Stomach (tissue), 9 donors: ENCODE measurements around the gene ECD. TPM values are rescaled to one million over a fixed set of nuclear protein-coding genes. Genes with fewer than 3 reads are reported as not detected.

Experiments used
- DNase-seq, 2 donors: peaks; one replicate each; pipeline versions ENCODE4 v3.0.0 to v3.0.0-alpha.2; 2013 to 2019
- H3K27ac ChIP-seq, 5 donors: fragments of 200-600 bp in 4 of 5; sonication (generic) in 4 of 5; one replicate each; pipeline ENCODE4 v1.5.1; 2013 to 2019; ENCODE audit warnings: mild to moderate bottlenecking in 1 of 5, moderate library complexity in 1 of 5
- H3K27me3 ChIP-seq, 3 donors: fragments of 200-600 bp; sonication (generic); one replicate each; pipeline ENCODE4 v1.5.1; 2017 to 2019; ENCODE audit warnings: mixed run types in 1 of 3
- H3K36me3 ChIP-seq, 4 donors: fragments of 200-600 bp; sonication (generic); 1 replicate in 3 of 4; 2 replicates in 1 of 4; pipeline ENCODE4 v1.5.1; 2016 to 2019
- H3K4me1 ChIP-seq, 4 donors: fragments of 200-600 bp; sonication (generic); one replicate each; pipeline ENCODE4 v1.5.1; 2016 to 2019
- H3K4me3 ChIP-seq, 4 donors: fragments of 200-600 bp; sonication (generic) in 3 of 4; one replicate each; pipeline ENCODE4 v1.5.1; 2016 to 2019; ENCODE audit warnings: mild to moderate bottlenecking in 1 of 4
- H3K9me3 ChIP-seq, 4 donors: fragments of 200-600 bp; sonication (generic); one replicate each; pipeline ENCODE4 v1.5.1; 2016 to 2019
- CTCF ChIP-seq, 7 experiments: fragments of 450-650 bp in 4 of 7; fragments of 200-600 bp in 3 of 7; sonication (generic) in 3 of 7; IDR thresholded peaks; one replicate each; pipeline ENCODE4 v1.5.1; 2016 to 2019; ENCODE audit warnings: antibody characterized with exemption in 7 of 7, control low read depth in 2 of 7, mild to moderate bottlenecking in 1 of 7
- EP300 ChIP-seq: sonication (generic); formaldehyde crosslinking; IDR thresholded peaks from one replicate; pipeline ENCODE4 v1.6.1; 2017; ENCODE audit warnings: antibody characterized with exemption
- POLR2A ChIP-seq, 4 donors: fragments of 450-650 bp; IDR thresholded peaks; one replicate each; pipeline ENCODE4 v1.6.1; 2016; ENCODE audit warnings: antibody characterized with exemption in 4 of 4, control low read depth in 2 of 4, mild to moderate bottlenecking in 1 of 4, moderate library complexity in 1 of 4
- POLR2AphosphoS5 ChIP-seq, 3 donors: sonication (generic); formaldehyde crosslinking; IDR thresholded peaks; one replicate each; pipeline ENCODE4 v1.6.1; 2016; ENCODE audit warnings: antibody characterized with exemption in 3 of 3
- WGBS, 5 donors: extraction: QIAGEN DNeasy Blood & Tissue Kit in 3 of 5; methylation state at CpG; one replicate each; pipeline versions ENCODE4 v1.1.5 to v1.1.7; 2013 to 2018; 5-methylcytosine and 5-hydroxymethylcytosine counted together
- intact Hi-C: fragments of 100-400 bp; cut with DNase I; formaldehyde crosslinking; loops from one replicate; pipeline ENCODE4 v1.15.1; 2023; ENCODE audit warnings: low total_unique reads
- polyA plus RNA-seq, 3 donors: library from polyadenylated mRNA; stranded (reverse); fragments of 200-250 nt; gene quantifications; one replicate each; pipeline ENCODE4 v1.2.3, GENCODE V29; 2013
- total RNA-seq, 5 donors: library from RNA; depleted of rRNA; stranded (reverse); fragments of >200 nt; gene quantifications; one replicate each; pipeline versions ENCODE4 v1.1.0 to v1.2.3, GENCODE V29; 2014 to 2016
- donor health status: healthy with polysubstance abuse.
- donor health status: Bipolar disorder and iron deficiency.
- donor health status: healthy.

The ECD gene
- total and polyA plus RNA-seq, 8 donors = 4.1 to 72.8 (median 11.1) TPM

GRCh38 chr10:73141603-73142002 is 26.2 kb downstream of the ECD start:
- no peak overlapping the region for H3K27ac ChIP-seq
- DNase-seq = no peak
- intact Hi-C loops = no loop called here
- H3K4me1 ChIP-seq = no peaks in the 10 kb centered on the region
- H3K27me3 ChIP-seq = no peaks in the 10 kb centered on the region
- 84 to 92% (median 88%) methylated on average over 3 of the region's 3 CpGs for WGBS, 5 donors
- peaks cover 70 to 100% (median 100%) of the 10 kb centered on the region in 4 donors for H3K36me3 ChIP-seq
- H3K4me3 ChIP-seq = no peak overlapping the region
- no peaks in the 10 kb centered on the region for H3K9me3 ChIP-seq
- TF ChIP-seq POLR2A (IDR thresholded peaks at IDR 0.05) (no peak), CTCF (IDR thresholded peaks at IDR 0.05) (no peak), EP300 (no peak), POLR2AphosphoS5 (IDR thresholded peaks at IDR 0.05) (no peak)

GRCh38 chr10:73139251-73139650 is 28.6 kb downstream of the ECD start:
- no peak overlapping the region for H3K27ac ChIP-seq
- peaks cover 67 to 100% (median 100%) of the 10 kb centered on the region in 4 donors for H3K36me3 ChIP-seq
- H3K4me3 ChIP-seq = no peak overlapping the region
- no peak for TF ChIP-seq EP300
- no peak for TF ChIP-seq POLR2AphosphoS5 (IDR thresholded peaks at IDR 0.05)
- TF ChIP-seq CTCF (IDR thresholded peaks at IDR 0.05) = no peak
- no peaks in the 10 kb centered on the region for H3K9me3 ChIP-seq
- 58 to 83% (median 72%) methylated on average over 2 of the region's 2 CpGs for WGBS, 5 donors
- no peak for DNase-seq
- H3K4me1 ChIP-seq = no peaks in the 10 kb centered on the region
- intact Hi-C loops = no loop called here
- H3K27me3 ChIP-seq = no peaks in the 10 kb centered on the region

- WGBS, 5 donors = 71 to 90% (median 83%) methylated on average over 2 of the region's 2 CpGs
- intact Hi-C loops = no loop called here
- H3K4me1 ChIP-seq = peaks cover 0 to 14% (median 0%) of the 10 kb centered on the region in 4 donors
- H3K9me3 ChIP-seq = no peaks in the 10 kb centered on the region
- H3K4me3 ChIP-seq = no peak overlapping the region
- H3K36me3 ChIP-seq = peaks cover 58 to 100% (median 100%) of the 10 kb centered on the region in 4 donors
- no peak for DNase-seq
- no peaks in the 10 kb centered on the region for H3K27me3 ChIP-seq
- TF ChIP-seq CTCF (IDR thresholded peaks at IDR 0.05) (no peak), POLR2A (IDR thresholded peaks at IDR 0.05) (no peak), EP300 (no peak), POLR2AphosphoS5 (IDR thresholded peaks at IDR 0.05) (no peak)
- no peak overlapping the region for H3K27ac ChIP-seq
These were observed 31.2 kb downstream of the ECD start for GRCh38 chr10:73136627-73137026.

- H3K9me3 ChIP-seq = no peaks in the 10 kb centered on the region
- H3K27ac ChIP-seq = no peak overlapping the region
- WGBS, 5 donors = 60 to 92% (median 65%) methylated on average over 3 of the region's 3 CpGs
- H3K27me3 ChIP-seq = no peaks in the 10 kb centered on the region
- peaks cover 0 to 14% (median 0%) of the 10 kb centered on the region in 4 donors for H3K4me1 ChIP-seq
- TF ChIP-seq CTCF (IDR thresholded peaks at IDR 0.05) (no peak), EP300 (no peak), POLR2AphosphoS5 (IDR thresholded peaks at IDR 0.05) (no peak), POLR2A (IDR thresholded peaks at IDR 0.05) (no peak)
- peaks cover 60 to 100% (median 100%) of the 10 kb centered on the region in 4 donors for H3K36me3 ChIP-seq
- no peak for DNase-seq
- intact Hi-C loops = no loop called here
- H3K4me3 ChIP-seq = no peak overlapping the region
These were observed 33.1 kb downstream of the ECD start for GRCh38 chr10:73134727-73135126.
